GM06990 (cell line): Measurements from ENCODE around the gene ABCC4.

Source experiments
- DNase-seq: peaks from one replicate; pipeline ENCODE4 v3.0.0-alpha.2; 2011; ENCODE audit not compliant: insufficient read length; ENCODE audit errors: extremely low read depth
- H3K27me3 ChIP-seq: replicated peaks from 2 replicates; pipeline ENCODE4 v1.6.0; 2011; ENCODE audit warnings: low read length; ENCODE audit not compliant: control insufficient read depth, insufficient read depth
- H3K36me3 ChIP-seq: 2 replicates; pipeline ENCODE4 v1.5.1; 2011; ENCODE audit warnings: low read length; ENCODE audit not compliant: control insufficient read depth, insufficient read depth
- H3K4me3 ChIP-seq: replicated peaks from 2 replicates; pipeline ENCODE4 v1.5.1; 2011; ENCODE audit warnings: low read depth, mild to moderate bottlenecking, control low read depth, low read length
- CTCF ChIP-seq: IDR thresholded peaks from 2 replicates; pipeline ENCODE4 v1.5.1; 2011; ENCODE audit warnings: low read length, control low read depth, mild to moderate bottlenecking, inconsistent platforms; ENCODE audit not compliant: insufficient read depth, poor library complexity, severe bottlenecking

The ABCC4 gene

DNA sequence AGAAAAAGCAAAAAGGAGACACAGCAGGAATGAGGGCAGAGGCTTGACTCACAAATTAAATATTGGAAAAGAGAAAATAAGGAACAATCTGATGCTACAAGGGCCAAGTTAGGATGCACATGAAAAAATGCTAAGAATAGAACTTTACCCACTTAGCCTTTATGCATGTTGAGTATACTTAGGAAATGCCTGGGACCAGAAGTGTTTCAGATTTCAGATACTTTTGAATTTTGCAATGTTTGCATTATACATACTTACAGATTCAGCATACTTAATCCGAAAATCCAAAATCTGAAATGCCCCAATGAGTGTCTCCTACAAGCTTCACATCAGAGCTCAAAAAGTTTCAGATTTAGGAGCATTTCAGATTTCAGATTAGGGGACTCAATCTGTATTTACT, 262.3 kb downstream of the ABCC4 start:
- Histone ChIP-seq H3K27me3 (no peaks in the 10 kb centered on the region), H3K36me3 (peaks cover 14% of the 10 kb centered on the region), H3K4me3 (no peak overlapping the region)
- TF ChIP-seq CTCF = no peak
- DNase-seq = no peak

- no peak for TF ChIP-seq CTCF
- no peaks in the 10 kb centered on the region for H3K27me3 ChIP-seq
- no peak overlapping the region for H3K4me3 ChIP-seq
- no peak for DNase-seq
- peaks cover 9% of the 10 kb centered on the region for H3K36me3 ChIP-seq
These were observed 265.7 kb downstream of the ABCC4 start for GRCh38 chr13:95035311-95036109.

- Histone ChIP-seq H3K36me3 (peaks cover 7% of the 10 kb centered on the region), H3K4me3 (no peak overlapping the region), H3K27me3 (no peaks in the 10 kb centered on the region)
- no peak for TF ChIP-seq CTCF
- DNase-seq = no peak
These were observed 267.4 kb downstream of the ABCC4 start for GRCh38 chr13:95033890-95034289.

DNA sequence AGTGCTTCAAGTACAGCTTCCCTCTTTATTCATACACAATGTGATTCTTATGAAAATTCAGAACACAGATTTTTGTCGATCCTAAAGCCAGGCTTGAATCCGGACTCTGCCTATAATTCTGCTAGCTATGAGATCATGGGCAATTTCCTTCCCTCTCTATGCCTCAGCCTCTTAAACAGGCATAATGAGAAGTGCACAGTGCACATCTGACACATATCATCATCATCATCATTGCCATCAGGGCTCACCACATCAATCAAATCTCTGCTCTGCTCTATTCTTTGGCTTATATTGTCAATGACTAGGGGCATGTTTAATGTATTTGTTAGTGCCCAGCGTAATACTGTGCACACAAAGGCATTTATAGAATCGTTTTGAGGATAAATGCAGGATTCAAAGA, 269.1 kb downstream of the ABCC4 start:
- DNase-seq = no peak
- peaks cover 3% of the 10 kb centered on the region; the same call in 1 of the 2 replicates for H3K36me3 ChIP-seq
- no peaks in the 10 kb centered on the region for H3K27me3 ChIP-seq
- TF ChIP-seq CTCF = no peak
- H3K4me3 ChIP-seq = no peak overlapping the region

DNA sequence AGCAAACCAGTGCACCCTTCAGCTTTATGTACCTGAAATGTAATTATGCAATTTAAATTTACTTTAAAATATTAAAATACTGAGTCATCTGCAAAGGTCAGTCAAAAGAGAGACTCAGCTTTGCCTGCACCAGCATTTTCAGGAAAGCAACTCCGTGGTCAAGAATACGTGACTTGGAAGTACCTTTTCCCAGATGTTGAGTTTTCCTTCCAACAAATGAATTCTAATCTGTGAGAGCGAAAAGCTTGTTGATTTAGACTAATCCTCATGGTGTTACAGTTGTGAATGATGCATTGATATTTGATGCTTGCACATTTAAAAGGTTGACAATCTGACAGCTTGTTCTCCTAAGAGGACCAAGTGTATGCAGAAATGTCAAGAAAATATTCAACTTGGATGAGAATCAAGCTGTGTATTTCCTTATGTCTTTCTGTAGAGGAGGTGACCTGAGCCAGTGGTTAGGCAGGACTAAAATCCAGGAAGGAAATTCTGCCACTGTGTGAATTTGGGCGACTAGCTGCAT, 270.4 kb downstream of the ABCC4 start:
- no peak for DNase-seq
- Histone ChIP-seq H3K4me3 (no peak overlapping the region), H3K36me3 (peaks cover 3% of the 10 kb centered on the region; the same call in 1 of the 2 replicates), H3K27me3 (no peaks in the 10 kb centered on the region)
- no peak for TF ChIP-seq CTCF
